Adrenal gland (tissue), 5 donors: Measurements from ENCODE around the gene INPP4A.

Source experiments
- POLR2A ChIP-seq, 2 donors: fragments of 450-650 bp; IDR thresholded peaks; one replicate each; pipeline ENCODE4 v1.6.1; 2017; ENCODE audit warnings: antibody characterized with exemption in 2 of 2, mild to moderate bottlenecking in 2 of 2, moderate library complexity in 1 of 2
- TF ChIP-seq, protein P1 (sequence below), 6 experiments: fragments of 450-650 bp in 4 of 6; fragments of 200-600 bp in 2 of 6; sonication (generic) in 1 of 6; IDR thresholded peaks; 1 replicate in 5 of 6; 2 replicates in 1 of 6; pipeline versions ENCODE4 v1.5.1 to v1.8.0; 2016 to 2021; ENCODE audit warnings: antibody characterized with exemption in 6 of 6, mild to moderate bottlenecking in 2 of 6, moderate library complexity in 1 of 6
- donor health status: DM: no; HTN: no; CAD: no.

DNA sequence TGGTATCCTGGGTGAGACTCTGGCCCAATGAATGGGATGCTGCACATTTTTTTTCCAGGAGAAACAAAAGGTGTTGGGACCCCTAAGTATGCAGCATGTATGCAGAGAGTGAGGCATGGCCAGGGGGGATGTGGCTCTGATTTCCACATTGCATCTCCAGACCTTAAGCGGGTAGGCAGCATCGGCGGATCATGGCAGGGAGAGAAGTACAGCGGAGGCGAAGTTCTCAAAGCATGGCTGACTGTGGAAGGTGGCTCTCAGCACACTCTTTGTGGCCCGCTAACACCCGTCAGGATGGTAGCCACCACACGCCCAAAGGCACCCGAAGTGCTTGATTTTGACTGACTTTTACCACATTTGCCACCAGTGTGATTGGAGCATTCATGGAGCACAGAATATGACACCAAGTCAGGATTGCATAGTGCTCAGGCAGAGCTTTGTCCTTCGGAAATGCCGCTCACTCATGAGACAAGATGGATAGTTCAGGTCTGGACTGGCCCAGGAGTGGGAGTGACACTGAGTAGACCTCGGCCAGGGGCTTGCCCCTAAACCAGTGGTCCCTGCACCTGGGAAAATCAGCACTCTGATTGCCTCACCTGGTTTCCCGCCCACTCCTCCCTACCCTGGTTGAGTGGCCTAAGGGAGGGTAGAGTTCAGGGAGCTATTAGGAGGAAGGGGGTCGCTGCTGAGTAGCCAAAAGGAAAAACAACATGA lies 14.2 kb downstream of the INPP4A start:
- TF ChIP-seq, protein P1, sequence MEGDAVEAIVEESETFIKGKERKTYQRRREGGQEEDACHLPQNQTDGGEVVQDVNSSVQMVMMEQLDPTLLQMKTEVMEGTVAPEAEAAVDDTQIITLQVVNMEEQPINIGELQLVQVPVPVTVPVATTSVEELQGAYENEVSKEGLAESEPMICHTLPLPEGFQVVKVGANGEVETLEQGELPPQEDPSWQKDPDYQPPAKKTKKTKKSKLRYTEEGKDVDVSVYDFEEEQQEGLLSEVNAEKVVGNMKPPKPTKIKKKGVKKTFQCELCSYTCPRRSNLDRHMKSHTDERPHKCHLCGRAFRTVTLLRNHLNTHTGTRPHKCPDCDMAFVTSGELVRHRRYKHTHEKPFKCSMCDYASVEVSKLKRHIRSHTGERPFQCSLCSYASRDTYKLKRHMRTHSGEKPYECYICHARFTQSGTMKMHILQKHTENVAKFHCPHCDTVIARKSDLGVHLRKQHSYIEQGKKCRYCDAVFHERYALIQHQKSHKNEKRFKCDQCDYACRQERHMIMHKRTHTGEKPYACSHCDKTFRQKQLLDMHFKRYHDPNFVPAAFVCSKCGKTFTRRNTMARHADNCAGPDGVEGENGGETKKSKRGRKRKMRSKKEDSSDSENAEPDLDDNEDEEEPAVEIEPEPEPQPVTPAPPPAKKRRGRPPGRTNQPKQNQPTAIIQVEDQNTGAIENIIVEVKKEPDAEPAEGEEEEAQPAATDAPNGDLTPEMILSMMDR (IDR thresholded peaks at IDR 0.05) = no peak
- TF ChIP-seq POLR2A (IDR thresholded peaks at IDR 0.05) = no peak
